Natural killer cell (primary cell): Measurements from ENCODE around the gene FBXO38. TPM values are rescaled to one million over a fixed set of nuclear protein-coding genes. Genes with fewer than 3 reads are reported as not detected.

Source experiments
- ATAC-seq, 3 donors: fragments of 150-1000 bp in 2 of 3; fragments of 200-7000 bp in 1 of 3; cut with Tn5 transposase; 1 replicate in 1 of 3; 2 replicates in 2 of 3; pipeline ENCODE4 v1.10.0; 2021; ENCODE audit warnings: mild to moderate bottlenecking in 2 of 3, moderate library complexity in 2 of 3
- DNase-seq, 2 donors: peaks; one replicate each; pipeline versions ENCODE4 v3.0.0 to v3.0.0-alpha.2; 2013 to 2021; ENCODE audit warnings: mixed read lengths in 1 of 2
- H3K27ac ChIP-seq: one replicate; pipeline ENCODE4 v1.5.1; 2013; ENCODE audit warnings: mild to moderate bottlenecking, low read length
- H3K27me3 ChIP-seq: one replicate; pipeline ENCODE4 v1.6.1; 2013; ENCODE audit warnings: low read length; ENCODE audit not compliant: control insufficient read depth, insufficient read depth
- H3K36me3 ChIP-seq: one replicate; pipeline ENCODE4 v1.6.1; 2013; ENCODE audit warnings: low read length; ENCODE audit not compliant: control insufficient read depth, insufficient read depth
- H3K4me1 ChIP-seq: one replicate; pipeline ENCODE4 v1.6.1; 2013; ENCODE audit warnings: low read length; ENCODE audit not compliant: control insufficient read depth, insufficient read depth
- H3K4me3 ChIP-seq: one replicate; pipeline ENCODE4 v1.5.1; 2013; ENCODE audit warnings: low read length
- H3K9me3 ChIP-seq: one replicate; pipeline ENCODE4 v1.6.1; 2013; ENCODE audit warnings: low read length; ENCODE audit not compliant: control insufficient read depth, insufficient read depth
- H3K27ac Mint-ChIP-seq, 2 donors: one replicate each; pipeline ENCODE4 v1.8.0; 2022; ENCODE audit warnings: mild to moderate bottlenecking in 2 of 2, mixed read lengths in 2 of 2, moderate library complexity in 1 of 2
- H3K27me3 Mint-ChIP-seq, 2 donors: one replicate each; pipeline ENCODE4 v1.8.0; 2022; ENCODE audit warnings: low read depth in 2 of 2, mixed read lengths in 2 of 2
- H3K36me3 Mint-ChIP-seq: one replicate; pipeline ENCODE4 v1.8.0; 2022; ENCODE audit warnings: mixed read lengths
- H3K4me1 Mint-ChIP-seq, 2 donors: one replicate each; pipeline ENCODE4 v1.8.0; 2022; ENCODE audit warnings: mixed read lengths in 2 of 2
- H3K4me3 Mint-ChIP-seq: one replicate; pipeline ENCODE4 v1.8.0; 2022; ENCODE audit warnings: mild to moderate bottlenecking, moderate library complexity, mixed read lengths
- H3K9me3 Mint-ChIP-seq, 2 donors: one replicate each; pipeline ENCODE4 v1.8.0; 2022; ENCODE audit warnings: mixed read lengths in 2 of 2
- WGBS: methylation state at CpG from one replicate; pipeline ENCODE4 v1.1.7; 2013; ENCODE audit warnings: missing lambda C conversion rate; ENCODE audit not compliant: insufficient coverage; 5-methylcytosine and 5-hydroxymethylcytosine counted together
- intact Hi-C: fragments of 100-400 bp; cut with micrococcal nuclease; formaldehyde crosslinking; loops from one replicate; pipeline ENCODE4 v1.14.2; 2022
- total RNA-seq, 4 donors: library from RNA; stranded (reverse); fragments of 120-200 nt in 1 of 4; gene quantifications; one replicate each; pipeline versions ENCODE4 v1.2.3 to v1.2.4, GENCODE V29; 2013 to 2022
- TF ChIP-seq, protein P1 (sequence below): fragments of 200-600 bp; IDR thresholded peaks from one replicate; pipeline ENCODE4 v1.8.0; 2022; ENCODE audit warnings: antibody characterized with exemption

FBXO38 gene
- total RNA-seq, 3 donors from 2014 or later (not counting 1 experiment from before 2014, with no cell fraction given) = 55.2 to 76.6 (median 65.1) TPM

DNA sequence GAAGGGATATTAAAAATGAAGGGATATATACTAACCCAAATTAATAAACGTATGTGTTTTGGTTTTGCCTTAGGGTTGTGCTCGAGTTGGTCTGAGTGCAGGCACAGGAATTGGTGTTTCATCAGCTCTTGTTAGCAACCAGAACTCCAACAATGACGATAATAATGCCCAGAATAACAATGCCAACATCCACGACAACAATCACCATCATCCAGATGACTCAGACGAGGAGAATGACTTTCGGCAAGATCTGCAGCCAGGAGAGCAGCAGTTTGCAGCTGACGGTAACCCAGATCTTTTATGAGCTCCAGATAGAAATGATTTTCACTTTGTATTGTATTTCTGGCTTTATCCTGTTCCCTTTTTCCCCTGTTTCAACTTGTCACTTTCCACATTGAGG is 33.2 kb downstream of the FBXO38 start:
- no peaks in the 10 kb centered on the region for H3K27me3 Mint-ChIP-seq
- WGBS = 99% methylated on average over 6 of the region's 7 CpGs
- no peak overlapping the region for H3K4me3 ChIP-seq
- no peak overlapping the region for H3K4me3 Mint-ChIP-seq
- no peak overlapping the region for H3K27ac ChIP-seq
- H3K36me3 ChIP-seq = peaks cover 89% of the 10 kb centered on the region
- peaks cover 0 to 4% of the 10 kb centered on the region in 2 donors for H3K4me1 Mint-ChIP-seq
- H3K9me3 ChIP-seq = no peaks in the 10 kb centered on the region
- H3K4me1 ChIP-seq = no peaks in the 10 kb centered on the region
- no peaks in the 10 kb centered on the region for H3K9me3 Mint-ChIP-seq
- intact Hi-C loops = no loop called here
- TF ChIP-seq, protein P1, sequence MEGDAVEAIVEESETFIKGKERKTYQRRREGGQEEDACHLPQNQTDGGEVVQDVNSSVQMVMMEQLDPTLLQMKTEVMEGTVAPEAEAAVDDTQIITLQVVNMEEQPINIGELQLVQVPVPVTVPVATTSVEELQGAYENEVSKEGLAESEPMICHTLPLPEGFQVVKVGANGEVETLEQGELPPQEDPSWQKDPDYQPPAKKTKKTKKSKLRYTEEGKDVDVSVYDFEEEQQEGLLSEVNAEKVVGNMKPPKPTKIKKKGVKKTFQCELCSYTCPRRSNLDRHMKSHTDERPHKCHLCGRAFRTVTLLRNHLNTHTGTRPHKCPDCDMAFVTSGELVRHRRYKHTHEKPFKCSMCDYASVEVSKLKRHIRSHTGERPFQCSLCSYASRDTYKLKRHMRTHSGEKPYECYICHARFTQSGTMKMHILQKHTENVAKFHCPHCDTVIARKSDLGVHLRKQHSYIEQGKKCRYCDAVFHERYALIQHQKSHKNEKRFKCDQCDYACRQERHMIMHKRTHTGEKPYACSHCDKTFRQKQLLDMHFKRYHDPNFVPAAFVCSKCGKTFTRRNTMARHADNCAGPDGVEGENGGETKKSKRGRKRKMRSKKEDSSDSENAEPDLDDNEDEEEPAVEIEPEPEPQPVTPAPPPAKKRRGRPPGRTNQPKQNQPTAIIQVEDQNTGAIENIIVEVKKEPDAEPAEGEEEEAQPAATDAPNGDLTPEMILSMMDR = no peak
- peak overlapping the region in 1 of 2 donors; percentile 37 for H3K27ac Mint-ChIP-seq
- ATAC-seq = no peak
- H3K27me3 ChIP-seq = no peaks in the 10 kb centered on the region
- no peak for DNase-seq
- H3K36me3 Mint-ChIP-seq = peaks cover 57% of the 10 kb centered on the region

DNA sequence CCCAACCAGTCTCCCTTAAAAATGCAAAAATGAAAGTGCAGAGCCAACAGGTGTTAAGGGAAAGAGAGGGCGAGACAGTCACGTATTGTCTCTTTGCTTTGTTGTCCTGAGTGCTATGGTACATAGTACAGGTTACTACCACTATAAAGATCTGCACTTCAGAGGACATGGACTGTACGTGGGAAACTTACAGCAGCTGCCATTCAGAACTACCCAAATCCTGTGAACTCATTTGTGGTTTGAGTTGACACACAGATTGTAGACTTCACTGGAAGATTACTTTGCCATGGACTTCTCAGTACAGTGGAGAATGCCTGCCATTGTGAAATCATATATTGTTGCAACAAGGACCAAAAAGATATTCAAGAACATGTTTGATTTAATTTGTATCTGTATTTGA is 34.8 kb downstream of the FBXO38 start:
- Mint-ChIP-seq H3K4me1 (peaks cover 0 to 14% of the 10 kb centered on the region in 2 donors), H3K9me3 (no peaks in the 10 kb centered on the region), H3K27ac (peak overlapping the region in 1 of 2 donors; percentile 27), H3K4me3 (no peak overlapping the region), H3K36me3 (peaks cover 55% of the 10 kb centered on the region), H3K27me3 (no peaks in the 10 kb centered on the region)
- WGBS = 45% methylated on average over 1 of the region's 3 CpGs
- Histone ChIP-seq H3K9me3 (no peaks in the 10 kb centered on the region), H3K36me3 (peaks cover 89% of the 10 kb centered on the region), H3K4me3 (no peak overlapping the region), H3K27ac (no peak overlapping the region), H3K4me1 (no peaks in the 10 kb centered on the region), H3K27me3 (no peaks in the 10 kb centered on the region)
- no peak for DNase-seq
- intact Hi-C loops = no loop called here
- ATAC-seq = no peak
- TF ChIP-seq, protein P1 = no peak

DNA sequence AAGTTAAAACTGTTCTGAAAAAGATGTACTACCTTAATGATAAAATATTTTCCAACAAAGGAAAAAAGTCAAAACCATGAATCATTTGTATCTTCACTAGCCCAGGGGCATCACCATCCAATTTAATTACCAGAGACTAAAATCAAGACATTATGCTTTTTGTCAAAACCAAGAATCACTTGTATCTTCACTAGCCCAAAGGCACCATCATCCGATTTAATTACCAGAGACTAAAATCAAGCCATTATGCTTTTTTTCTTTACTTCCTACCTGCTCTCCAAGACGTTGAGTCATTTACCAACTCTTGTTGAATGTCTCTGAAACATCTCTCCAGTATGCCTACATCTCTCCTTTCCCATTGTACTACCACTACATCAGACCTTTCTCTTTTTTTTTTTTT is 37.9 kb downstream of the FBXO38 start:
- intact Hi-C loops = no loop called here
- TF ChIP-seq, protein P1 = no peak
- Mint-ChIP-seq H3K36me3 (peaks cover 53% of the 10 kb centered on the region), H3K4me1 (peaks cover 0 to 14% of the 10 kb centered on the region in 2 donors), H3K27ac (no peak overlapping the region), H3K9me3 (no peaks in the 10 kb centered on the region), H3K27me3 (no peaks in the 10 kb centered on the region), H3K4me3 (no peak overlapping the region)
- H3K27me3 ChIP-seq = no peaks in the 10 kb centered on the region
- no peak overlapping the region for H3K27ac ChIP-seq
- DNase-seq = no peak
- H3K36me3 ChIP-seq = peaks cover 88% of the 10 kb centered on the region
- H3K4me3 ChIP-seq = no peak overlapping the region
- H3K9me3 ChIP-seq = no peaks in the 10 kb centered on the region
- no peak for ATAC-seq
- no peaks in the 10 kb centered on the region for H3K4me1 ChIP-seq
- 90% methylated on average over 2 of the region's 2 CpGs for WGBS

DNA sequence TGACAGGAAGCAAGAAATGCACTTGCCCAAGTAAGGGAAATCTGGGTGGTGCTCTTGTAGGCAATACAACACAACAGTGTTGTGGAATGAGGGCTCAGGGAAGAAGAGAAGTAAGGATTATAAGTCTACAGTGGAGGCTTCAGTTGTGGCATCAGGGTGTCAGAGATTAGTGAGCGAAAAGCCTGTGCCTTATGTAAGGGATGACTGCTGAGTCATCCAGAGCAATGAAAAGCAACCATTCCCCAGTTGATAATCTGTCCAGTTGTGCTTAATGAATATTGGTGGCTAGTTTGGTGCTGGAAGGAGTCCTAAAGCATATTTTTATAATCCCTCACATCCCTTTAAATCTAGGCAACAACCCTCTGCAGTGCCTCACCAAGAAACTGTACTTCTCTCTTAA is 42.0 kb downstream of the FBXO38 start:
- TF ChIP-seq, protein P1 = no peak
- DNase-seq = no peak
- intact Hi-C loops = no loop called here
- Histone ChIP-seq H3K27me3 (no peaks in the 10 kb centered on the region), H3K27ac (no peak overlapping the region), H3K36me3 (peaks cover 79% of the 10 kb centered on the region), H3K4me1 (no peaks in the 10 kb centered on the region), H3K4me3 (no peak overlapping the region), H3K9me3 (no peaks in the 10 kb centered on the region)
- ATAC-seq = no peak
- Mint-ChIP-seq H3K4me1 (peaks cover 8 to 18% of the 10 kb centered on the region in 2 donors), H3K9me3 (no peaks in the 10 kb centered on the region), H3K27me3 (no peaks in the 10 kb centered on the region), H3K4me3 (no peak overlapping the region), H3K36me3 (peaks cover 56% of the 10 kb centered on the region), H3K27ac (peak overlapping the region in 1 of 2 donors; percentile 69)
- WGBS = 100% methylated on average over 1 of the region's 1 CpG
